ENCODE results near the gene GRM8.
A peak's percentile ranks its signal among the peaks of the same experiment; 100 is the strongest.

GRM8 gene

GRCh38 chr7:126656165-126656564 lies 596.6 kb downstream of the GRM8 start:
- DNase-seq, result no peak

- no peak for DNase-seq
Observed at GRCh38 chr7:126637538-126637937, 615.2 kb downstream of the GRM8 start.

GRCh38 chr7:126635545-126635944 lies 617.2 kb downstream of the GRM8 start:
- DNase-seq, result peak; percentile 9

GRCh38 chr7:126608339-126608776 lies 644.4 kb downstream of the GRM8 start:
- DNase-seq, result peak; percentile 8

- DNase-seq, result peak; percentile 20
Observed at GRCh38 chr7:126606331-126606730, 646.4 kb downstream of the GRM8 start.

DNA sequence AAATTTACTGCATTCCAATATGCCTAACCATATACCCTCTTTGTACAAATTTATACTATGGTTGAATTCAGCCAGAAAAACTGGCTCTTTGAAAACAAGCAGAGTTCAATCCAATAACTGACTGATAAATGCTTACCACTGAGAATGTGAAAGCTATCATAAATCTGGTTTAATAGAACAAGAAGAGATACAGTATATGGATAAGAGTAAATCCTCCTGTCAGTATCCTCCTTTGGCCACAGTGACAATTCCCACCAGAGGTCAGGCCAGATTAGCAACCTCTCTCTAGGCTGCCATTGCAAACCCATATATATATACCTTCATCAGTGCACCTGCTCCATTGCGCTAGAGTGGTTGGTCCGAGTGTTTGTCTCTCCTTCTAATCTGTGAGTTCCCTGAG lies 647.2 kb downstream of the GRM8 start:
- peak; percentile 73 for DNase-seq

DNA sequence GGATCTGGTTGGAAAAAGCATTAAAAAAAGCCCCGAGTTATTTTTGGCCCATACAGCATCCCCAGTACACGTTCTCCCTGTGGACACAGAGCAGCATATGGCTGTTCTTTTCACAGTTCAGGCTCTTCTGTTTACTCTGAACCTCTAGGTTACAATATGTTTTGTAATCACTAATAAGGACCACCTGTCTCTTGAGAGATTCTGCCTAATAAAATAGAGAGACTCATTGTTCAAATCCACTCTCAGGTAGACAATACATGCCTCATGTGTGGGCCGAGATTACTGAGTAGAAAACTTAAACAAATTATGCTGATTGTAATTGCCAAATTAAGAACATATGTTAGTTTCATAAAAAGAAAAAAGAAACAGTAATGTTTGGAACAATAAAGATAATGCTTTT lies 647.7 kb downstream of the GRM8 start:
- DNase-seq, result peak; percentile 92

DNA sequence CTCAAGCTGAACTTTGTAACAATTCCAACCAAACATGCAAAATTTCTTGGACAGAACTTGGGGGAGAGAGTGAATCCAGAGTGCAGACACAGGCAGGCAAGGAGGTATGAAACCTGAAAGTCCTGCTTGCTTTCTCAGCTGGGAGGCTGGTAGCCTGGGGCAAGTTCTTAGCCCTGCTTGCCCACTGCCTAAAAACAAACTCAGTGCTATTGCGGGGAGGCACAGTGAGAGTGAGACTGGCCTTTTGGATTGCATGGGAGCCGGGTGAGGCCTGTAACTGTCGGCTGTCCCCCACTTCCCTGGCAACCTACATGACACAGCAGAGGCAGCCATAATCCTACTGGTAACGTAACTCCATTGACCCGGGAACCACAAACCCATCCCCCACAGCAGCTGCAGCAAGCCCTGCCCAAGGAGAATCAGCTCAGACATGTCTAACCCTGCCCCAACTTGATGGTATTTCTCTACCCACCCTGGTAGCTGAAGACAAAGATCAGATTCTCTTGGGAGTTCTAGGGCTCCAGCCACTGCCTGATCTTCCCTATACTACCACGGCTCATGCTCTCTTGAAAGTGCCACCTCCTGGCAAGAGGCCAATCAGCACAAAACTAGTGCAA lies 663.6 kb downstream of the GRM8 start:
- no peak for DNase-seq

- peak; percentile 98 for DNase-seq
Observed at GRCh38 chr7:126578338-126578737, 674.4 kb downstream of the GRM8 start.

DNA sequence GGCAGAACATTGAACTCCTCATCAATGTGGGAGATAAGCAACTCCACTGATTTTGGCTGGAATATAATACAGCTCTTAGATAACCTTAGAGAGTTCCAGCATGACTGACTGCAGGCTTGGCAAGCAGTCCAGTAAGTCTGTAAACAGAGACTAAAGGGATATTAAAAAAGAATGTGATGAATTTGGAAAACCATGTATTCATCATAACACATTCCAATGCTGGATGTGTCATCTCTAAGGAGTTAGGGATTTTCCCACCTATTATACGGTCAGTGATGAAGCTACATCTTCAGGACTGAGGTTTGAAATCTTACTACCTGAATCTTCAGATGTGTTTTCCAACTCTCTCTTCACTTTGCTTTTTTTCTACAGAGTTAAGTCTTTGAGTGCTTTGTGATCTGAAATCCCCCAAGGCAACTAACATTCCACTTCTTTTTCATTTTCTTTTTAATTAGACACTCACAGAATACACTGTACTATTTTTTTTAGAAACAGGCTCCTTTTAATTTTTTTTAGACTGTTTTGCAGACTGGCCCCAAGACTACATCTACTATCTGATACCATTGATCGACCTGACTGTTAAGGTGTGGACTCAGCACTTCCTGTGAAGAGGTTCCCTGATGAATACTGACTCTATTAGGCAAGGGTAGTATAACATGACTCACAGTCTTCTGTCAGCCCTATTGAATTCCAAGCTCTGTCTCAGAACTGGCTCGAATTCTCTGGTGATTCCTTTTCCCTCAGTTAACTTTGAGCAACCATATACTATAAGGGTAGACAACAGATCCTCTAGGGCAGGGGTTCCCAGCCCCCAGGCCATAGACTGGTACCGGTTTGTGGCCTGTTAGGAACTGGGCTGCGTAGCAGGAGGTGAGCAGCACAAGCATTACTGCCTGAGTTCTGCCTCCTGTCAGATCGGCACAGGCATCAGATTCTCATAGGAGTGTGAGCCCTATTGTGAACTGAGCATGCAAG lies 678.2 kb downstream of the GRM8 start:
- no peak for DNase-seq

- DNase-seq, result no peak
Observed at GRCh38 chr7:126570845-126571244, 681.9 kb downstream of the GRM8 start.

GRCh38 chr7:126569402-126569801 lies 683.3 kb downstream of the GRM8 start:
- DNase-seq, result peak; percentile 38

DNA sequence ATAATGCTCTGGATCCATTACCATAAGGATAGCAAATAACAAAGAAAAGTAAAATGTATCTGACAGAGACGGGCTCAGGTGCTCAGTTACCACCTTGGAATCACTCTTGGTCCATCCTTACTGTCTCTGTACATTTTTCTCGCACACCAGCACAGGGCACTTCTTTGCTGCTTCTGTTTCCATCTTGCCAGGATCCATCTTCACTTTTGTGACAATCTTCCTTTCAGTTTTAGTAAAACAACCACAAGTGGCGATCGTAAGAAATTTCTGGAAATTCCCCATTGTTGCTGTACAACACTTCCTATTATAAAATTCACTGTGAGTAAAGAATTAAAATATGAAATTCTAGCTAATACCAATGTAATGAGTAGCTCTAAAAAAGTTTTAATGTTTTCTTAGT lies 695.5 kb downstream of the GRM8 start:
- no peak for DNase-seq

GRCh38 chr7:126541406-126541805 lies 711.3 kb downstream of the GRM8 start:
- DNase-seq, result no peak

DNA sequence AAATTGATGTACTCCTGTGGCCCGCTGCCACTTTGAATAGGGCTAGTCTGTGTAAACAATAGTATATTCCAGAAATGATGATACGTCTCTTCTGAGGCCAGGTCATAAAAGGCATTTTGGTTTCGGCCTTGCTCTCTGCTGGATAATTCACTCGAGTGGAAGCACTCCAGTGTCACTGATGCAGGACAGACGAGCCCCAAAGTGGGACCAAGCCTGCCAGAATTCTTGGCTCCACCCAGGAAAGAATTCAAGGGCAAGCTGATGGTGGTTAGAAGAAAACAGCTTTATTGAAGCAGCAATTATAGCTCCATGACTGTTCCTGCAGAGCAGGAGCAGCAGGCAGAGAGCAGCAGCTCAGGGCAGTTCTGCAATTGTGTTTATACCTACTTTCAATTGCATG lies 717.6 kb downstream of the GRM8 start:
- peak; percentile 91 for DNase-seq

DNA sequence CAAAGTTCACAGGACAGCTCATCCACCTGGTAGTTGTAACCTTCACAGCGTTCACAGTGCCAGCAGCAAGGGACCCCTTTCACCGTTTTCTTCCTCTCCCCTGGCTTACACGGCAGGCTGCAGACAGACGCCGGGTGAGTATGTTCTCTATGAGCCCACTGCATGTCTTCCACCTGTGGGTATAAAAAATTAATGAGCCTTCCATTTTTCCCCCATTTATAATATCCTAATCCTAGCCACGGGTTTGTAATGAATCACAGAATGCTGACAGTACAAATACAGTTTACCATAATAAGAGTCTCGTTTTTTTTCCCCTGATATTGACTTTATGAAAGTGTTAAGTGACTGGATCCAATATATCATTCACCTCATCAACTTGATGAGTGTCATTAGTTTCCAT lies 719.0 kb downstream of the GRM8 start:
- DNase-seq, result peak; percentile 51

GRCh38 chr7:126529833-126530232 lies 722.9 kb downstream of the GRM8 start:
- DNase-seq, result no peak

DNA sequence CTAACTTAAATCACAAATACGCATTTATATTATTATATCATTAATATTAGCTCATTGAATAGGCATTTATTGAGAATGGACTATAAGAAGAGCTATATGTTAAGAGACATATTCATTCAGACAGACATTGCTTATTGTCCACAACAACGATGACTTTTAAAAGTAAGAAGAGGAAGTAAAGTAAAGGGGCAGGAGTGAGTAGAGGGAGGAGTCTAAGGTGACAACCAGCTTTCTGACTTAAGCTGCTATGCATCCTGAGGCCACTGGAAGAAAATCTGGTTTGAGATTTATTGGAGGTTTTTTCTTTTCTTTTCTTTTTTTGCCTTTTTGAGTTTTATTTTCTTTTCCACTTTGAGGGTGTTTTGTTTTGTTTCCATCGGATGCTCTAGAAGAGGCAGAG lies 723.5 kb downstream of the GRM8 start:
- no peak for DNase-seq

GRCh38 chr7:126525906-126526305 lies 726.8 kb downstream of the GRM8 start:
- no peak for DNase-seq

- DNase-seq, result no peak
Observed at GRCh38 chr7:126524967-126525366, 727.8 kb downstream of the GRM8 start.

DNA sequence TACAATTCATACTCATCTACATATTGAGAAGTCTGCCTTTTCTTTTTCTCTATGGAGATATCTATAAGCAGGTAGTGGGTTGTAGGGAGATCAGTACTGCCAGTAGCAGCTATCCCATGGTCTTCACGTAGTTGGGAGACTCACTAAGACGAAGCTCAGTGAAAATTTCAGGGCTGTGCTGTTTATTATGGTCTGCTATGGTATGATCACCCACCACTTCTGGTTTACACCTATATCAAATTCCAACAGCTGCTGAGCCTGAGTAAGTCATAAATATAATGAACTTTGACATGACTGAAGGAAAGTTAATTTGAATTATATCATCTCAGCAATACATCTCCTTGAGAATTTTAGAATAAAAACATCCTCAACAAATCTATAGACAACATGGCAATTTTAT lies 741.7 kb downstream of the GRM8 start:
- DNase-seq, result no peak

GRCh38 chr7:126501617-126502016 lies 751.1 kb downstream of the GRM8 start:
- DNase-seq, result no peak

GRCh38 chr7:126499481-126499880 lies 753.3 kb downstream of the GRM8 start:
- DNase-seq, result no peak

- DNase-seq, result no peak
Observed at GRCh38 chr7:126495733-126496132, 757.0 kb downstream of the GRM8 start.

All from NCI-H1092 treated with DMSO at 0.1 percent for 48 hours (cell line).